GM12891 (cell line): ENCODE results near the gene PIP4K2A.

Source experiments
- POLR2AphosphoS5 ChIP-seq: IDR thresholded peaks from 2 replicates; pipeline ENCODE4 v1.6.1; 2011; ENCODE audit warnings: low read depth, low read length, control low read depth
- TAF1 ChIP-seq: IDR thresholded peaks from 2 replicates; pipeline ENCODE4 v1.6.1; 2011; ENCODE audit warnings: low read depth, low read length, control low read depth

- TF ChIP-seq POLR2AphosphoS5 (no peak), TAF1 (no peak)
Observed at GRCh38 chr10:22674573-22674930, 39.8 kb downstream of the PIP4K2A start.
